SK-N-SH (cell line): ENCODE results near the gene SLC24A1. TPM values are rescaled to one million over a fixed set of nuclear protein-coding genes. Genes with fewer than 3 reads are reported as not detected.
A peak's percentile ranks its signal among the peaks of the same experiment; 100 is the strongest.

Experiments used
- CTCF ChIA-PET: fragments of 300-600, 350-600 bp; formaldehyde crosslinking; extraction: SDS; loops from one replicate; lab custom pipeline; 2021; lab: Yijun Ruan, JAX
- POLR2A ChIA-PET: fragments of 350-600 bp; sonication (Branson Sonifier 250); formaldehyde crosslinking; extraction: SDS; loops from one replicate; lab custom pipeline; 2020; ENCODE audit warnings: antibody characterized with exemption, inconsistent platforms; lab: Yijun Ruan, JAX
- DNase-seq: peaks from one replicate; pipeline ENCODE4 v3.0.0; 2012
- H2AFZ ChIP-seq: fragments of 200-600 bp; sonication (generic); 2 replicates; pipeline ENCODE4 v1.8.1; 2016; ENCODE audit warnings: antibody characterized with exemption, mild to moderate bottlenecking, low read depth
- H3F3A ChIP-seq: fragments of 200-600 bp; sonication (generic); replicated peaks from 2 replicates; pipeline ENCODE3; 2016; ENCODE audit warnings: antibody characterized with exemption, mild to moderate bottlenecking; ENCODE audit not compliant: insufficient read depth
- H3K27ac ChIP-seq, 2 experiments: fragments of 200-500 bp in 1 of 2; fragments of 200-600 bp in 1 of 2; sonication (Bioruptor generic) in 1 of 2; sonication (generic), shearing (Covaris generic) in 1 of 2; 2 replicates each; pipeline versions ENCODE4 v1.5.1 to v1.6.1; 2014 to 2016; ENCODE audit warnings: low read depth in 2 of 2, inconsistent platforms in 1 of 2, low read length in 1 of 2, mild to moderate bottlenecking in 1 of 2, mixed read lengths in 1 of 2
- H3K27me3 ChIP-seq: fragments of 200-600 bp; sonication (generic), shearing (Covaris generic); 2 replicates; pipeline ENCODE4 v1.6.1; 2016; ENCODE audit warnings: mixed run types; ENCODE audit not compliant: insufficient read depth
- H3K36me3 ChIP-seq, 2 experiments: fragments of 200-500 bp in 1 of 2; fragments of 200-600 bp in 1 of 2; sonication (Bioruptor generic) in 1 of 2; sonication (generic) in 1 of 2; replicated peaks in 1 of 2; 2 replicates each; pipeline versions ENCODE3 to v1.5.1; 2014 to 2016; ENCODE audit warnings: low read length in 1 of 2, mild to moderate bottlenecking in 1 of 2; ENCODE audit not compliant: insufficient read depth in 2 of 2, control insufficient read depth in 1 of 2
- H3K4me1 ChIP-seq, 2 experiments: fragments of 200-500 bp in 1 of 2; fragments of 200-600 bp in 1 of 2; sonication (Bioruptor generic) in 1 of 2; sonication (generic), shearing (Covaris generic) in 1 of 2; 2 replicates each; pipeline versions ENCODE4 v1.5.1 to v1.6.1; 2014 to 2016; ENCODE audit warnings: low read depth in 1 of 2, low read length in 1 of 2, mixed run types in 1 of 2; ENCODE audit not compliant: insufficient read depth in 2 of 2, control insufficient read depth in 1 of 2
- H3K4me2 ChIP-seq: fragments of 200-600 bp; sonication (generic), shearing (Covaris generic); 2 replicates; pipeline ENCODE4 v1.6.1; 2017; ENCODE audit warnings: mixed run types
- H3K4me3 ChIP-seq, 2 experiments: fragments of 200-500 bp in 1 of 2; fragments of 200-600 bp in 1 of 2; sonication (Bioruptor generic) in 1 of 2; sonication (generic), shearing (Covaris generic) in 1 of 2; 2 replicates each; pipeline versions ENCODE4 v1.5.1 to v1.8.1; 2014 to 2016; ENCODE audit warnings: low read depth in 2 of 2, inconsistent platforms in 1 of 2, low read length in 1 of 2, mild to moderate bottlenecking in 1 of 2, mixed read lengths in 1 of 2, moderate library complexity in 1 of 2
- H3K79me2 ChIP-seq: fragments of 200-600 bp; sonication (generic); 2 replicates; pipeline ENCODE4 v1.8.1; 2017; ENCODE audit warnings: mild to moderate bottlenecking; ENCODE audit not compliant: insufficient read depth
- H3K9ac ChIP-seq: fragments of 200-600 bp; sonication (generic); 2 replicates; pipeline ENCODE4 v1.6.1; 2017; ENCODE audit warnings: mixed run types
- H3K9me2 ChIP-seq: fragments of 200-600 bp; sonication (generic); 2 replicates; pipeline ENCODE4 v1.6.1; 2017; ENCODE audit warnings: mixed run types
- H3K9me3 ChIP-seq: fragments of 200-600 bp; sonication (generic); 2 replicates; pipeline ENCODE4 v1.6.1; 2017; ENCODE audit warnings: mixed run types, mild to moderate bottlenecking, moderate library complexity
- H4K20me1 ChIP-seq: fragments of 200-600 bp; sonication (generic); 2 replicates; pipeline ENCODE4 v1.6.1; 2017; ENCODE audit warnings: mild to moderate bottlenecking, mixed run types; ENCODE audit not compliant: insufficient read depth
- CTCF ChIP-seq: fragments of 200-600 bp; sonication (generic); IDR thresholded peaks from 2 replicates; pipeline ENCODE4 v1.6.1; 2017; ENCODE audit warnings: antibody characterized with exemption, mild to moderate bottlenecking, moderate library complexity
- ELF1 ChIP-seq: IDR thresholded peaks from 2 replicates; pipeline ENCODE4 v1.4.0; 2012
- EP300 ChIP-seq, 2 experiments: IDR thresholded peaks; 2 replicates each; pipeline versions ENCODE4 v1.4.0 to v1.6.1; 2012; ENCODE audit warnings: borderline replicate concordance in 1 of 2, low read depth in 1 of 2, low read length in 1 of 2
- EZH2phosphoT487 ChIP-seq: fragments of 200-600 bp; sonication (generic); IDR thresholded peaks from 2 replicates; pipeline ENCODE4 v1.6.1; 2017; ENCODE audit warnings: low read depth, mixed run types, mild to moderate bottlenecking, antibody characterized with exemption, moderate library complexity, borderline replicate concordance
- FOXM1 ChIP-seq: IDR thresholded peaks from 2 replicates; pipeline ENCODE4 v1.4.0; 2012; ENCODE audit warnings: low read depth, mild to moderate bottlenecking
- GATA2 ChIP-seq: sonication (generic); formaldehyde crosslinking; IDR thresholded peaks from 2 replicates; pipeline ENCODE4 v1.5.0; 2020; ENCODE audit warnings: mild to moderate bottlenecking, missing genetic modification reagents
- JUND ChIP-seq: IDR thresholded peaks from 2 replicates; pipeline ENCODE4 v1.4.0; 2012
- NRF1 ChIP-seq: IDR thresholded peaks from 2 replicates; pipeline ENCODE4 v1.6.1; 2012; ENCODE audit warnings: low read depth, mild to moderate bottlenecking, low read length
- RCOR1 ChIP-seq: fragments of 150-350 bp; IDR thresholded peaks from 2 replicates; pipeline ENCODE4 v1.6.1; 2017; ENCODE audit warnings: antibody characterized with exemption, low read length
- RXRA ChIP-seq: IDR thresholded peaks from 2 replicates; pipeline ENCODE4 v1.4.0; 2012; ENCODE audit warnings: low read depth, mild to moderate bottlenecking, borderline replicate concordance
- TAF1 ChIP-seq: IDR thresholded peaks from 2 replicates; pipeline ENCODE4 v1.6.1; 2012; ENCODE audit warnings: low read depth, mild to moderate bottlenecking, low read length, moderate library complexity, borderline replicate concordance
- YY1 ChIP-seq: IDR thresholded peaks from 2 replicates; pipeline ENCODE4 v1.4.0; 2012; ENCODE audit warnings: low read depth, mild to moderate bottlenecking
- WGBS: methylation state at CpG from one replicate; pipeline ENCODE4 v1.1.6; 2017; ENCODE audit warnings: low lambda C conversion rate; 5-methylcytosine and 5-hydroxymethylcytosine counted together
- polyA plus RNA-seq, 3 experiments: library from polyadenylated mRNA; depleted of rRNA; stranded (reverse); fragments of >200 nt; gene quantifications; 2 replicates each; pipeline ENCODE4 v1.2.3, GENCODE V29; 2012
- TF ChIP-seq, protein P1 (sequence below): IDR thresholded peaks from 2 replicates; pipeline ENCODE4 v1.4.0; 2012; ENCODE audit warnings: low read depth, borderline replicate concordance

The SLC24A1 gene
- polyA plus RNA-seq, 1 of the 3 experiments (the other 2 are of a cell fraction) = 7.7 TPM

DNA sequence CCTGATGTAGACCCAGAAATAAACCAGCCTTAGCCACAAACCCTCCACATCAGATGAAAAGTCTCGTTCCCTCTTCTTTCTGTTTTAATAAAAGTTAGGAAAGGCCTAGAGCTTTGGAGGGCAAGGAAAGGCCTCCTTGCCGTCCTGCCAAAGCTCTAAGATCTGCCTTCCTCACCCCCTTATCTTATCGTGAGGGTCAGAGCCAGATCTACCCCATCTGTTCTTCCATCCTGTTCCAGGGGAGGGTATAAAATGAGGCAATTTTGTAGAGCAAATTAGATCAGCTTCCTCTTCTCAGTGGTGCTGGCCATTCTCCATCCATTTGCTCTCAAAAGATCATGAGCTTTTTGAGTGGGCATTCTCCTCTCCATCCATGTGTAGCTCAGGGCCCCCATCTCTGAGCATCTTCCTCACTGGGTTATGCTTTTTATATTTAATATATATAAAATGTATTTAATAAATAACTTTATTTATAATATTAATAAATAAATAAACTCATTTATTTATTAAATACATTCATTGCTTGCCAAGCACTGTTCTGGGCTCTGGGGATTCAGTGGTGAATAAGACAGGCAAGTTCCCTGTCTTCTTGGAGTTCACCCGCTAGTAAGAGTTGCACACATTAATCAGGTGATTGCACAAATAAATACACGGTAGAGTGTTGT is 2.0 kb upstream of the SLC24A1 start:
- ChIA-PET POLR2A (interaction anchor here (0.7 to 1.4 kb wide), 2 partner anchors 9 to 39 kb away, joined by 3 to 12 read pairs; partner anchors contain the start of gene INTS14), CTCF (interaction anchor here (0.8 to 1.8 kb wide), 4 partner anchors 9 to 24 kb away, joined by 3 to 11 read pairs (median 4); partner anchors contain the start of gene INTS14)
- Histone ChIP-seq H3K27ac (peak overlapping the region in 1 of 2 experiments; percentile 61; a peak in 2 of 4 replicates), H3K9me2 (no peaks in the 10 kb centered on the region), H3K36me3 (peaks cover 0 to 6% of the 10 kb centered on the region in 2 experiments), H3K4me1 (peaks cover 0 to 4% of the 10 kb centered on the region in 2 experiments; a peak in 2 of 4 replicates), H3K27me3 (no peaks in the 10 kb centered on the region), H4K20me1 (no peaks in the 10 kb centered on the region), H2AFZ (no peak overlapping the region), H3F3A (peaks cover 2% of the 10 kb centered on the region), H3K4me2 (no peak overlapping the region), H3K4me3 (no peak overlapping the region), H3K79me2 (no peaks in the 10 kb centered on the region), H3K9me3 (no peaks in the 10 kb centered on the region), H3K9ac (no peak overlapping the region)
- peak; percentile 36 for DNase-seq
- 84% methylated on average over 5 of the region's 5 CpGs for WGBS
- TF ChIP-seq EP300 (IDR thresholded peaks at IDR 0.05; ENCODE audit: borderline replicate concordance in 1 of 2, low read depth in 1 of 2, low read length in 1 of 2) = no peak
- TF ChIP-seq EZH2phosphoT487 = no peak
- no peak for TF ChIP-seq ELF1
- TF ChIP-seq RCOR1 = no peak
- TF ChIP-seq, protein P1, sequence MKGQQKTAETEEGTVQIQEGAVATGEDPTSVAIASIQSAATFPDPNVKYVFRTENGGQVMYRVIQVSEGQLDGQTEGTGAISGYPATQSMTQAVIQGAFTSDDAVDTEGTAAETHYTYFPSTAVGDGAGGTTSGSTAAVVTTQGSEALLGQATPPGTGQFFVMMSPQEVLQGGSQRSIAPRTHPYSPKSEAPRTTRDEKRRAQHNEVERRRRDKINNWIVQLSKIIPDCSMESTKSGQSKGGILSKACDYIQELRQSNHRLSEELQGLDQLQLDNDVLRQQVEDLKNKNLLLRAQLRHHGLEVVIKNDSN = no peak
- no peak for TF ChIP-seq JUND
- no peak for TF ChIP-seq CTCF
- TF ChIP-seq NRF1 = no peak

- H3K9me3 ChIP-seq = no peaks in the 10 kb centered on the region
- POLR2A ChIA-PET = interaction anchor here (1.0 kb wide), 1 partner anchor 10 kb away, joined by 3 read pairs; the partner anchor contains the start of gene INTS14
- H3K4me1 ChIP-seq = peaks cover 0 to 4% of the 10 kb centered on the region in 2 experiments; a peak in 2 of 4 replicates
- no peaks in the 10 kb centered on the region for H3K27me3 ChIP-seq
- 67% methylated on average over 2 of the region's 2 CpGs for WGBS
- no peak overlapping the region for H3K4me3 ChIP-seq
- H3K36me3 ChIP-seq = peaks cover 0 to 12% of the 10 kb centered on the region in 2 experiments
- no peak for DNase-seq
- no peak overlapping the region for H3K9ac ChIP-seq
- H2AFZ ChIP-seq = no peak overlapping the region
- H3K4me2 ChIP-seq = no peak overlapping the region
- no peaks in the 10 kb centered on the region for H3F3A ChIP-seq
- no peaks in the 10 kb centered on the region for H3K9me2 ChIP-seq
- no peak for TF ChIP-seq FOXM1
- no peak for TF ChIP-seq GATA2 (CRISPR knock-in tag)
- TF ChIP-seq TAF1 = no peak
- TF ChIP-seq YY1 = no peak
- TF ChIP-seq RXRA = no peak
- TF ChIP-seq NRF1 = no peak
- no peak for TF ChIP-seq EP300 (IDR thresholded peaks at IDR 0.05; ENCODE audit: borderline replicate concordance in 1 of 2, low read depth in 1 of 2, low read length in 1 of 2)
- CTCF ChIA-PET = interaction anchor here (1.8 to 3.5 kb wide), 2 partner anchors 10 to 18 kb away, joined by 7 to 19 read pairs; partner anchors contain the start of gene INTS14
- no peaks in the 10 kb centered on the region for H4K20me1 ChIP-seq
- H3K27ac ChIP-seq = no peak overlapping the region
- no peaks in the 10 kb centered on the region for H3K79me2 ChIP-seq
Measured at GRCh38 chr15:65620833-65621232, 905 bp upstream of the SLC24A1 start.
